Mesendoderm (in vitro differentiated cells): ENCODE measurements around the gene KDSR.

Source experiments
- DNase-seq: peaks from one replicate; pipeline ENCODE4 v3.0.0; 2013
- H2AK5ac ChIP-seq: 2 replicates; pipeline ENCODE4 v1.6.1; 2013; ENCODE audit warnings: low read length, inconsistent platforms
- H2BK120ac ChIP-seq: 2 replicates; pipeline ENCODE4 v1.6.1; 2013; ENCODE audit warnings: low read depth, mild to moderate bottlenecking, low read length, moderate library complexity, mixed read lengths
- H2BK15ac ChIP-seq: replicated peaks from 2 replicates; pipeline ENCODE4 v1.6.1; 2013; ENCODE audit warnings: low read depth, mild to moderate bottlenecking, moderate library complexity
- H2BK5ac ChIP-seq: 2 replicates; pipeline ENCODE4 v1.6.1; 2013; ENCODE audit warnings: low read length, inconsistent platforms
- H3K18ac ChIP-seq: 2 replicates; pipeline ENCODE4 v1.6.1; 2013; ENCODE audit warnings: mild to moderate bottlenecking, low read length, mixed read lengths
- H3K23ac ChIP-seq: one replicate; pipeline ENCODE4 v1.6.1; 2013; ENCODE audit warnings: low read length
- H3K27ac ChIP-seq: 2 replicates; pipeline ENCODE4 v1.5.1; 2013; ENCODE audit warnings: low read depth, mild to moderate bottlenecking, inconsistent platforms, low read length, moderate library complexity
- H3K27me3 ChIP-seq: 2 replicates; pipeline ENCODE4 v1.6.1; 2013; ENCODE audit warnings: low read length, control low read depth, mild to moderate bottlenecking, inconsistent platforms; ENCODE audit not compliant: insufficient read depth, poor library complexity
- H3K36me3 ChIP-seq: 2 replicates; pipeline ENCODE4 v1.6.1; 2013; ENCODE audit warnings: low read length, inconsistent platforms; ENCODE audit not compliant: control insufficient read depth, insufficient read depth
- H3K4ac ChIP-seq: one replicate; pipeline ENCODE4 v1.6.1; 2013; ENCODE audit warnings: low read depth, mild to moderate bottlenecking, low read length, moderate library complexity
- H3K4me1 ChIP-seq: 2 replicates; pipeline ENCODE4 v1.6.1; 2013; ENCODE audit warnings: low read depth, low read length, inconsistent platforms; ENCODE audit not compliant: control insufficient read depth
- H3K4me2 ChIP-seq: 2 replicates; pipeline ENCODE4 v1.6.1; 2013; ENCODE audit warnings: low read length
- H3K4me3 ChIP-seq: 2 replicates; pipeline ENCODE4 v1.5.1; 2013; ENCODE audit warnings: mild to moderate bottlenecking, low read length
- H3K56ac ChIP-seq: one replicate; pipeline ENCODE4 v1.6.1; 2013; ENCODE audit warnings: low read length
- H3K79me1 ChIP-seq: 2 replicates; pipeline ENCODE4 v1.6.1; 2013; ENCODE audit warnings: low read length, inconsistent platforms
- H3K79me2 ChIP-seq: 2 replicates; pipeline ENCODE4 v1.6.1; 2013; ENCODE audit warnings: mild to moderate bottlenecking, low read length; ENCODE audit not compliant: control insufficient read depth, insufficient read depth
- H3K9ac ChIP-seq: 2 replicates; pipeline ENCODE4 v1.6.1; 2013; ENCODE audit warnings: low read length, inconsistent platforms
- H4K5ac ChIP-seq: one replicate; pipeline ENCODE4 v1.6.1; 2013; ENCODE audit warnings: low read length
- H4K8ac ChIP-seq: one replicate; pipeline ENCODE4 v1.6.1; 2013; ENCODE audit warnings: low read depth, mild to moderate bottlenecking, control low read depth, low read length, moderate library complexity
- WGBS: extraction: QIAGEN DNeasy Blood & Tissue Kit; methylation state at CpG from one replicate; pipeline ENCODE4 v1.1.7; 2013; ENCODE audit warnings: low lambda C conversion rate, missing lambda C conversion rate; ENCODE audit not compliant: insufficient coverage; ENCODE audit errors: extremely low coverage; 5-methylcytosine and 5-hydroxymethylcytosine counted together

KDSR gene

DNA sequence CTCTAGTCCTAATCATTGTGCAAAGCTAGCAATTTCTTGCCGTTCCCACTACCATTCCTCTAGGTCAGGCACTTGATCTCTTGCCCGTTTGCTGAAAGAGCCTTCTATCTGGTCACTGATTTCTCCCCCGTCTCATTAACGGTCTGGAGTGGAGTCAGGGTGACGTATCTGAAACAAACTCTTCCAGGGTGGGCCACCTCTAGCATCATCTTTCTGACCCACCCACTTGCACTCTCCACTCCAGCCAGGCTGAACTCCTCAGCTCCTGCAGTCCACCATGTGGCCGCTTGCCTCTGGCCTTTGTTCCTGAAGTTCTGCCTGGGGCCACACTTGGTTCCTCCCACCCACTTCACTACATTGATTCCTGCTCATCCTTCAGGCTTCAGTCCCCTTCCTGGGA lies 60.8 kb downstream of the KDSR start:
- H3K4ac ChIP-seq = no peak overlapping the region
- H3K18ac ChIP-seq = no peak overlapping the region
- H3K9ac ChIP-seq = no peak overlapping the region
- H2BK15ac ChIP-seq = no peak overlapping the region
- no peaks in the 10 kb centered on the region for H3K36me3 ChIP-seq
- no peaks in the 10 kb centered on the region for H3K27me3 ChIP-seq
- H3K27ac ChIP-seq = no peak overlapping the region
- H3K79me2 ChIP-seq = no peaks in the 10 kb centered on the region
- WGBS = no CpG with 5 or more reads among the region's 6 CpGs
- no peak overlapping the region for H3K23ac ChIP-seq
- no peak overlapping the region for H2AK5ac ChIP-seq
- no peaks in the 10 kb centered on the region for H3K79me1 ChIP-seq
- no peak overlapping the region for H4K5ac ChIP-seq
- no peak overlapping the region for H3K56ac ChIP-seq
- no peak overlapping the region for H3K4me3 ChIP-seq
- H4K8ac ChIP-seq = no peak overlapping the region
- no peak overlapping the region for H2BK5ac ChIP-seq
- H3K4me1 ChIP-seq = no peaks in the 10 kb centered on the region
- no peak overlapping the region for H2BK120ac ChIP-seq
- no peak overlapping the region for H3K4me2 ChIP-seq
- DNase-seq = no peak

DNA sequence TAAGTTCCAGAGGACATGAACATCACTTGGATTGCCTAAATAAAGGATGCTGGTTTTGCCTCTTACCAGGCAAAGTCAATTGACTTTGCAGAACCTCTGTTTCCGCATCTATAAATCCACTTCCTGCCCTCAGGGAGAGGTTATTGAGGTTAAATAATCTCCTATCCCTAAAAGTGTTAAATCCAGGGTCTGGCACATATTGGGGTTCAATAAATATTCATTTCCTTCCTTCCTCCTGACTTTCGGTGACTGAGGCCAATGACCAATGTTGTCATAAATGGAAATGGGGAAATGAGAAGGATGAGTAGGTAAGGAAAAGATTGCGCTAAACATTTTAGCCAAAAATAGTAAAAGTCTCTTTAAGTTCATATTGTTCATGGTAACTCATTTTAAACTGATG lies 63.5 kb downstream of the KDSR start:
- no peak overlapping the region for H3K56ac ChIP-seq
- no peaks in the 10 kb centered on the region for H3K36me3 ChIP-seq
- no CpG with 5 or more reads among the region's 3 CpGs for WGBS
- H4K8ac ChIP-seq = no peak overlapping the region
- H3K79me2 ChIP-seq = no peaks in the 10 kb centered on the region
- no peaks in the 10 kb centered on the region for H3K27me3 ChIP-seq
- H3K4me1 ChIP-seq = no peaks in the 10 kb centered on the region
- no peak overlapping the region for H3K4me2 ChIP-seq
- no peak overlapping the region for H3K4ac ChIP-seq
- no peaks in the 10 kb centered on the region for H3K79me1 ChIP-seq
- H3K23ac ChIP-seq = no peak overlapping the region
- H3K4me3 ChIP-seq = no peak overlapping the region
- no peak overlapping the region for H2BK5ac ChIP-seq
- H3K9ac ChIP-seq = no peak overlapping the region
- no peak overlapping the region for H2BK15ac ChIP-seq
- H3K18ac ChIP-seq = no peak overlapping the region
- H4K5ac ChIP-seq = no peak overlapping the region
- no peak overlapping the region for H2AK5ac ChIP-seq
- H2BK120ac ChIP-seq = no peak overlapping the region
- no peak for DNase-seq
- H3K27ac ChIP-seq = no peak overlapping the region

- DNase-seq = no peak
- Histone ChIP-seq H2AK5ac (no peak overlapping the region), H2BK120ac (no peak overlapping the region), H2BK15ac (no peak overlapping the region), H3K9ac (no peak overlapping the region), H4K5ac (no peak overlapping the region), H3K56ac (no peak overlapping the region), H3K27me3 (no peaks in the 10 kb centered on the region), H3K36me3 (no peaks in the 10 kb centered on the region), H3K4me2 (no peak overlapping the region), H4K8ac (no peak overlapping the region), H3K4ac (no peak overlapping the region), H3K4me1 (no peaks in the 10 kb centered on the region), H3K4me3 (no peak overlapping the region), H3K79me2 (no peaks in the 10 kb centered on the region), H3K27ac (no peak overlapping the region), H3K23ac (no peak overlapping the region), H3K79me1 (no peaks in the 10 kb centered on the region), H3K18ac (no peak overlapping the region), H2BK5ac (no peak overlapping the region)
- no CpG with 5 or more reads among the region's 5 CpGs for WGBS
These were observed 64.2 kb downstream of the KDSR start for GRCh38 chr18:63302636-63303405.

GRCh38 chr18:63302220-63302619 lies 64.8 kb downstream of the KDSR start:
- no peak overlapping the region for H3K56ac ChIP-seq
- no CpG with 5 or more reads among the region's 4 CpGs for WGBS
- H4K5ac ChIP-seq = no peak overlapping the region
- DNase-seq = no peak
- no peak overlapping the region for H3K23ac ChIP-seq
- no peak overlapping the region for H3K4me3 ChIP-seq
- no peaks in the 10 kb centered on the region for H3K79me2 ChIP-seq
- H3K18ac ChIP-seq = no peak overlapping the region
- H2AK5ac ChIP-seq = no peak overlapping the region
- no peak overlapping the region for H2BK15ac ChIP-seq
- H3K79me1 ChIP-seq = no peaks in the 10 kb centered on the region
- H3K27ac ChIP-seq = no peak overlapping the region
- H3K4me1 ChIP-seq = no peaks in the 10 kb centered on the region
- H3K36me3 ChIP-seq = no peaks in the 10 kb centered on the region
- no peak overlapping the region for H3K4ac ChIP-seq
- no peak overlapping the region for H3K4me2 ChIP-seq
- no peaks in the 10 kb centered on the region for H3K27me3 ChIP-seq
- no peak overlapping the region for H2BK120ac ChIP-seq
- H2BK5ac ChIP-seq = no peak overlapping the region
- no peak overlapping the region for H3K9ac ChIP-seq
- no peak overlapping the region for H4K8ac ChIP-seq

GRCh38 chr18:63301434-63301833 lies 65.6 kb downstream of the KDSR start:
- Histone ChIP-seq H4K8ac (no peak overlapping the region), H3K27ac (no peak overlapping the region), H3K27me3 (no peaks in the 10 kb centered on the region), H3K79me1 (no peaks in the 10 kb centered on the region), H4K5ac (no peak overlapping the region), H3K79me2 (no peaks in the 10 kb centered on the region), H3K4me3 (no peak overlapping the region), H2AK5ac (no peak overlapping the region), H2BK120ac (no peak overlapping the region), H3K36me3 (no peaks in the 10 kb centered on the region), H3K9ac (no peak overlapping the region), H3K23ac (no peak overlapping the region), H3K4ac (no peak overlapping the region), H3K18ac (no peak overlapping the region), H2BK15ac (no peak overlapping the region), H3K4me2 (no peak overlapping the region), H2BK5ac (no peak overlapping the region), H3K4me1 (no peaks in the 10 kb centered on the region), H3K56ac (no peak overlapping the region)
- DNase-seq = no peak
- WGBS = no CpG with 5 or more reads among the region's 9 CpGs
